Measurements from ENCODE around the gene FAM120B.

FAM120B gene

DNA sequence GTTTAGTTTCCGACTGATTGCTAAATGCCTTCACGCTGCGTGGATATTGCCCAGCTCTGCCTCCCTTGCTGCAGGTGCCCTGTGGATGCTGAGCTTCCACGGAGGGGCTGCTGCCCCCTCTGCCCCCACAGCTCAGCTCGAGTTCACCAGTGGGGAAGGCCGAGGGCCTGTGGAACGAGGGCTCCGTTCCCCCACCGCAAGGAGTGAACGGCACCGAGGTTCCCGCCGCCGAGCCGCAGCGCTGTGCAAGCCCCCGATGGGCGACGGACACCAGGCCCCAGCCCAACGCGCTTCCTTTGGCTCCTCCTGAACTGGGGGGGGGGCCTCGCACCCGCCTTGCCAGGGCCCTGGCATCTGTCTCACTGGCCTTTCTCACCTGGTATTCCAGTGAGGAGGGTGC, 33.4 kb upstream of the FAM120B start:
- TF ChIP-seq SUZ12 (IDR thresholded peaks at IDR 0.05; ENCODE audit: extremely low read depth, insufficient read depth, insufficient read length) (no peak), YY1 (IDR thresholded peaks at IDR 0.05; ENCODE audit: insufficient read depth, insufficient read length) (no peak), ZNF274 (IDR thresholded peaks at IDR 0.05; ENCODE audit: low read depth, low read length) (no peak)
- H3K9me3 ChIP-seq (ENCODE audit: insufficient read depth, low read length) = no peaks in the 10 kb centered on the region
- H3K27me3 ChIP-seq (ENCODE audit: insufficient read depth, insufficient read length) = no peaks in the 10 kb centered on the region
- no peak for DNase-seq (ENCODE audit: low read depth, low spot score)
- H3K36me3 ChIP-seq (ENCODE audit: insufficient read depth, insufficient read length, low read length) = no peaks in the 10 kb centered on the region
- no peak overlapping the region for H3K9ac ChIP-seq (ENCODE audit: insufficient read length, low read depth)
- H3K4me1 ChIP-seq (ENCODE audit: insufficient read depth, insufficient read length) = no peaks in the 10 kb centered on the region
- no peak overlapping the region for H3K4me3 ChIP-seq (ENCODE audit: insufficient read length, low read depth)

DNA sequence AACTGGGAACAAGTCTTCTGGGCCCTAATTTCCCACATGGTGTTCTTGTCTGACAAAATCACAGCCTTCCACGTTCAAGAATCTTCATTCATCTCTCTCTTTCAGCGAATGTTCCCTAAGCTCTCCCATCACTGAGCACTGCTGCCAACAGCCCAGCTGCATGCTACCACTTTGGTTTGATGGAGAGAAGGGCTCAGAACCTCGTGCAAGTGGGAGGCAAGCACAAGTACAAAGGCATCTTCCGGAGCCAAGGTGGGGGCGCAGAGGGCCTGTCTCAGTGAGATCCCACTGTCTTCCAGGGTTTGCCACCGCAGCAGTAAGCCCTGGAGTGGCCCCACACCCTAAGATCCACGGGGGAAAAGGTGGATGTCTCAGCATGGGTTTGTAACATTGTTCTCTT, 32.9 kb upstream of the FAM120B start:
- Histone ChIP-seq H3K27me3 (ENCODE audit: insufficient read depth, insufficient read length) (no peaks in the 10 kb centered on the region), H3K4me3 (ENCODE audit: insufficient read length, low read depth) (no peak overlapping the region), H3K4me1 (ENCODE audit: insufficient read depth, insufficient read length) (no peaks in the 10 kb centered on the region), H3K9me3 (ENCODE audit: insufficient read depth, low read length) (no peaks in the 10 kb centered on the region), H3K36me3 (ENCODE audit: insufficient read depth, insufficient read length, low read length) (no peaks in the 10 kb centered on the region), H3K9ac (ENCODE audit: insufficient read length, low read depth) (no peak overlapping the region)
- TF ChIP-seq ZNF274 (IDR thresholded peaks at IDR 0.05; ENCODE audit: low read depth, low read length) (no peak), YY1 (IDR thresholded peaks at IDR 0.05; ENCODE audit: insufficient read depth, insufficient read length) (no peak)
- no peak for DNase-seq (ENCODE audit: low read depth, low spot score)

DNA sequence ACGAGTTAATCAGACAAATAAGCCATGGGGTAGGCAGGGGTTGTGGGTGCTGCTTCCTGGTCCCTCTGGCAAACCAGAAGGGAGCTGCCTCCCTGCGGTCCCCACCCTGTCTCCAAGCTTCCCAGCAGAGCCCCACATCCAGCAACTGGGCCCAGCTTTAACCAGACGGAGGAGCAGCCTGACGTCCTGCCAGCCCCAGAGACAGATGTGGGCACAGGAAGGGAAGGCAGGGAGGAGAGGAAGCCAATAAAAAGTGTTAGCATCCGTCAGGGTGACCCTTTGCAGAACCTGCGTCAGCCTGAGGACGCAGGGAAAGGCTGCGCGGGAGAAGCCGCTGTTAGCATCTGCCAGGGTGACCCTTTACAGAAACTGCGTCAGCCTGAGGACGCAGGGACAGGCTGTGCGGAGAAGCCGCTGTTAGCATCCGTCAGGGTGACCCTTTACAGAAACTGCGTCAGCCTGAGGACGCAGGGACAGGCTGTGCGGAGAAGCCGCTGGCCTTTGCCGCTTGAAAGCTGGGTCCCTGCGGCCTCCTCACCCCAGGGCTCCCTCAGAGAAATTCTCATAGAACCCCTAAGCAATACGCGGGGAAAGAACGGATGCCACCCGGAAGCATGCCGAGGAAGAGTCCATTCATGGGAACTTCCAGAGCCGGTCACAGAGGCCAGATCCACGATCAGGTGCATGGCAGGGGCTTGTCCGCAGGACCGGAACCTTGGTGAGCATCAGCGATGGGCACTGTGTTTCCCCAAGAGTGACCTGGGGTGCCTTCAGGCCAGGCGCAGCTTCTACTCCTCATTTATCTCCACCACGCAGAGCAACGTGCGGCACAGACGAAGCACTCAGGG, 31.6 kb upstream of the FAM120B start:
- Histone ChIP-seq H3K9ac (ENCODE audit: insufficient read length, low read depth) (no peak overlapping the region), H3K36me3 (ENCODE audit: insufficient read depth, insufficient read length, low read length) (no peaks in the 10 kb centered on the region), H3K27me3 (ENCODE audit: insufficient read depth, insufficient read length) (no peaks in the 10 kb centered on the region), H3K4me1 (ENCODE audit: insufficient read depth, insufficient read length) (no peaks in the 10 kb centered on the region), H3K9me3 (ENCODE audit: insufficient read depth, low read length) (no peaks in the 10 kb centered on the region), H3K4me3 (ENCODE audit: insufficient read length, low read depth) (no peak overlapping the region)
- DNase-seq (ENCODE audit: low read depth, low spot score) = no peak
- TF ChIP-seq YY1 (IDR thresholded peaks at IDR 0.05; ENCODE audit: insufficient read depth, insufficient read length) = no peak
- TF ChIP-seq SUZ12 (IDR thresholded peaks at IDR 0.05; ENCODE audit: extremely low read depth, insufficient read depth, insufficient read length) = no peak
- no peak for TF ChIP-seq ZNF274 (IDR thresholded peaks at IDR 0.05; ENCODE audit: low read depth, low read length)

DNA sequence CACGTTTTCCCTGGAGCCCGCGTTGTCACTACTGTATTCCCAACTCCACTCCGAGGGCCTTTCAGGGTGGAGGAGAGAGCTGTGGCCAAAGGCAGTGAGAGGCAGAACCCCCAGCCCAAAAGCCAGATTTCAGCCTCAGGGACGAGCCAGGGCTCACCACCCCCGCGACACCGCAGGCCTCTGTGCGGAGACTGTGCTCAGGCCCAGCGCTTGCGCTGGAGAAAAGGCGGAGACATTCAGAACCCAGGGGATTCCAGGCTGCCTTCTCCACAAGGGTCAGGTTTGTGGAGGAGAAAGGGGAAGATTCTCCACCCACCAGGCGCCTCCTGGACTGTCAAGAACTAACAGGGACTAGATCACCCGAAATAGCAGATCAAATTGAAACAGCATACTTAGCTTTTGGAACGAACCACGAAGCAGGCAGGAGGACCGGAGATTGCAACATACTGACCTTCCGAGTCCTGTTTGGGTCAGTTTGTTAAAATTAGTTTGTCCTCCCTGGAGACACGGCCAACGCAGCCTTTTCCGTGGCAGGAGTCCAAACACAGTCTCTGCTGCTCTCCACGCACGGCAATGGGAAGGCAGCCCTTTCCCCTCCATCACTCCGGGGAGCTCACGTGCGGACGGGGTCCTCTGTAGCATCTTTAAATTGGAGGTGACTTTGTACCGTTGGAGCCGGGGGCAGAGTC, 30.0 kb upstream of the FAM120B start:
- no peaks in the 10 kb centered on the region for H3K9me3 ChIP-seq (ENCODE audit: insufficient read depth, low read length)
- TF ChIP-seq SUZ12 (IDR thresholded peaks at IDR 0.05; ENCODE audit: extremely low read depth, insufficient read depth, insufficient read length) (no peak), YY1 (IDR thresholded peaks at IDR 0.05; ENCODE audit: insufficient read depth, insufficient read length) (no peak), ZNF274 (IDR thresholded peaks at IDR 0.05; ENCODE audit: low read depth, low read length) (no peak)
- no peaks in the 10 kb centered on the region for H3K27me3 ChIP-seq (ENCODE audit: insufficient read depth, insufficient read length)
- no peaks in the 10 kb centered on the region for H3K4me1 ChIP-seq (ENCODE audit: insufficient read depth, insufficient read length)
- no peak overlapping the region for H3K4me3 ChIP-seq (ENCODE audit: insufficient read length, low read depth)
- DNase-seq (ENCODE audit: low read depth, low spot score) = no peak
- no peak overlapping the region for H3K9ac ChIP-seq (ENCODE audit: insufficient read length, low read depth)
- H3K36me3 ChIP-seq (ENCODE audit: insufficient read depth, insufficient read length, low read length) = no peaks in the 10 kb centered on the region

DNA sequence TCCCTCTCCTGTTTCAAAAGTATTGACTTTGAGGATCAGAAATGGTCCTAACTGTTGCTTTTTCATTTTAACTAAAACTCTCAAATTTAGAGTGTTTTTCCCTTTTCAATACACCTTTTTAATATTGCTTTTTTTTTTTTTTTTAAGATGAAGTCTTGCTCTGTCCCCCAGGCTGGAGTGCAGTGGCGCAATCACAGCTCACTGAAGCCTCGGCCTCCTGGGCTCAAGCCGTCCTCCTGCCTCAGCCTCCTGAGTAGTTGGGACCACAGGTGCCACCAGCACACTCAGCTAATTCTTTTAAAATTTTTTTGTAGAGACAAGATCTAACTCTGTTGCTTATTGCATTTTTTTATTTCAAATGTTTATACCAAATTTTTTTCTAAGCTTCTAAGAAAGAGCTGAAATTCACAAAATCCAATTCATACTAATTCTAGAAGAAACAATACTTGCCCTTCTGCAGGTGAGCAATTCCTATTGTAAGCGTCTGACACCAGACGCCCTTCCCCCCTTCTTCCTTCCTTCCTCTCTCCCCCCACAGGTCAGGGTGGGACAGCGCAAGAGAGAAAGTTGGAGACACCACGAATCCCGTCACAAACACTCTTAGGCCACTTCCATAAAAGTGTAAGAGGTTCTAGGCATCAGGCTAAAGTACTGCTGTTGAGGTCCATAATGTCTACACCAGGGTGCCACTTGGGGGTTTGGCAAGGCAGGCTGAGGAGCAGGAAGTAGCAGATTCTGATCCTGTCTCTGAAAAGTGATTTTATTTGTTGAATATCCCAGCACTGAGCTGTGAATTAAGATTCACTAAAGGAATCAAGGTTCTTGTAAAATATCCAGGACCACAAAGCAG, 28.4 kb upstream of the FAM120B start:
- H3K4me3 ChIP-seq (ENCODE audit: insufficient read length, low read depth) = no peak overlapping the region
- no peaks in the 10 kb centered on the region for H3K9me3 ChIP-seq (ENCODE audit: insufficient read depth, low read length)
- no peaks in the 10 kb centered on the region for H3K36me3 ChIP-seq (ENCODE audit: insufficient read depth, insufficient read length, low read length)
- H3K9ac ChIP-seq (ENCODE audit: insufficient read length, low read depth) = no peak overlapping the region
- no peak for DNase-seq (ENCODE audit: low read depth, low spot score)
- H3K4me1 ChIP-seq (ENCODE audit: insufficient read depth, insufficient read length) = no peaks in the 10 kb centered on the region
- H3K27me3 ChIP-seq (ENCODE audit: insufficient read depth, insufficient read length) = no peaks in the 10 kb centered on the region
- TF ChIP-seq YY1 (IDR thresholded peaks at IDR 0.05; ENCODE audit: insufficient read depth, insufficient read length) (no peak), SUZ12 (IDR thresholded peaks at IDR 0.05; ENCODE audit: extremely low read depth, insufficient read depth, insufficient read length) (no peak), ZNF274 (IDR thresholded peaks at IDR 0.05; ENCODE audit: low read depth, low read length) (no peak)

DNA sequence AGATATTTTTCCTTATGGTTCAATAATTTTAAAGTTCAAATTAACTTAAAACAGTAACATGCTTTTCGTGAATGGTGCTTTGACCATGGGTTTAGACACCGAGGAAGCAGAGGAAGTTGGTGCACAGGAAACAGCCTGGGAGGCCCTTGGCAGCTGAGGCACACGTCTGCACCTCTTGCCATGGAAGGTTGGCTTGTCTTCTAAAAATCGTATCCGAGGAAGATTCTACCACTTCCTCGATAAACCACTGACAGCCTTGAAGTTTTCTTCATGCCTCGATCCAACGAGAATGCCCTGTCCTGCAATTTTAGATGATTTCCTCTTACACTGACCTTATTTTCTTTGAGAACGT, 27.8 kb upstream of the FAM120B start:
- no peaks in the 10 kb centered on the region for H3K36me3 ChIP-seq (ENCODE audit: insufficient read depth, insufficient read length, low read length)

DNA sequence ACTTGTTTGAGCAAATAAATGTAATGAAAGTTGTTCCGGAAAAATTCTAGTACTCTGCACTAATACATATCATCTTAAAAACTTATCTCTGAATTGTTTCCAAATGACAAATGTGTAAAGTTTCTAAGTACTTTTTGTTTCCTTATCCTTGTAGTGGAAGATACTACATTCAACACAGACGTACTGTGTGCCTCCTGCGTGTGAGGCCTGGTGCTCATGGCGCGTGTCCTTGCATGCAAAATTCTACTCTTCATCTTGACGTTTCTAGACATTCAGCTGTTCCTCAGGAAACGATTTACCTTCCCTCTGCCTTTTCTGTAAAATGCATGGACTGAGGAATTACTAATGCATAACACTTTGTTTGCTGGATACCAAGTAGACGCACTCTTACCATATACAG, 27.1 kb upstream of the FAM120B start:
- TF ChIP-seq SUZ12 (IDR thresholded peaks at IDR 0.05; ENCODE audit: extremely low read depth, insufficient read depth, insufficient read length) (no peak), ZNF274 (IDR thresholded peaks at IDR 0.05; ENCODE audit: low read depth, low read length) (no peak), YY1 (IDR thresholded peaks at IDR 0.05; ENCODE audit: insufficient read depth, insufficient read length) (no peak)
- no peak for DNase-seq (ENCODE audit: low read depth, low spot score)
- Histone ChIP-seq H3K9ac (ENCODE audit: insufficient read length, low read depth) (no peak overlapping the region), H3K4me3 (ENCODE audit: insufficient read length, low read depth) (no peak overlapping the region), H3K9me3 (ENCODE audit: insufficient read depth, low read length) (no peaks in the 10 kb centered on the region), H3K27me3 (ENCODE audit: insufficient read depth, insufficient read length) (no peaks in the 10 kb centered on the region), H3K36me3 (ENCODE audit: insufficient read depth, insufficient read length, low read length) (no peaks in the 10 kb centered on the region), H3K4me1 (ENCODE audit: insufficient read depth, insufficient read length) (no peaks in the 10 kb centered on the region)

More for the DNA sequence above, 27.8 kb upstream of the FAM120B start:
- no peaks in the 10 kb centered on the region for H3K27me3 ChIP-seq (ENCODE audit: insufficient read depth, insufficient read length)
- TF ChIP-seq YY1 (IDR thresholded peaks at IDR 0.05; ENCODE audit: insufficient read depth, insufficient read length) (no peak), SUZ12 (IDR thresholded peaks at IDR 0.05; ENCODE audit: extremely low read depth, insufficient read depth, insufficient read length) (no peak), ZNF274 (IDR thresholded peaks at IDR 0.05; ENCODE audit: low read depth, low read length) (no peak)
- H3K4me3 ChIP-seq (ENCODE audit: insufficient read length, low read depth) = no peak overlapping the region
- H3K9me3 ChIP-seq (ENCODE audit: insufficient read depth, low read length) = no peaks in the 10 kb centered on the region
- H3K9ac ChIP-seq (ENCODE audit: insufficient read length, low read depth) = no peak overlapping the region
- no peaks in the 10 kb centered on the region for H3K4me1 ChIP-seq (ENCODE audit: insufficient read depth, insufficient read length)
- no peak for DNase-seq (ENCODE audit: low read depth, low spot score)
